HG02840 (cell line): ENCODE data around the gene PPY.
"Not testable (repeated sequence)": the region's sequence is repeated elsewhere in the genome, so short reads cannot be mapped to it uniquely, and the experiment has no call there.

Source experiments
- ATAC-seq: cut with Tn5 transposase; IDR thresholded peaks from one replicate; pipeline ENCODE4 v1.9.1; 2021; ENCODE audit warnings: mild to moderate bottlenecking, moderate library complexity, moderate number of reproducible peaks; ENCODE audit not compliant: unreplicated experiment, low FRiP score

Gene PPY

DNA sequence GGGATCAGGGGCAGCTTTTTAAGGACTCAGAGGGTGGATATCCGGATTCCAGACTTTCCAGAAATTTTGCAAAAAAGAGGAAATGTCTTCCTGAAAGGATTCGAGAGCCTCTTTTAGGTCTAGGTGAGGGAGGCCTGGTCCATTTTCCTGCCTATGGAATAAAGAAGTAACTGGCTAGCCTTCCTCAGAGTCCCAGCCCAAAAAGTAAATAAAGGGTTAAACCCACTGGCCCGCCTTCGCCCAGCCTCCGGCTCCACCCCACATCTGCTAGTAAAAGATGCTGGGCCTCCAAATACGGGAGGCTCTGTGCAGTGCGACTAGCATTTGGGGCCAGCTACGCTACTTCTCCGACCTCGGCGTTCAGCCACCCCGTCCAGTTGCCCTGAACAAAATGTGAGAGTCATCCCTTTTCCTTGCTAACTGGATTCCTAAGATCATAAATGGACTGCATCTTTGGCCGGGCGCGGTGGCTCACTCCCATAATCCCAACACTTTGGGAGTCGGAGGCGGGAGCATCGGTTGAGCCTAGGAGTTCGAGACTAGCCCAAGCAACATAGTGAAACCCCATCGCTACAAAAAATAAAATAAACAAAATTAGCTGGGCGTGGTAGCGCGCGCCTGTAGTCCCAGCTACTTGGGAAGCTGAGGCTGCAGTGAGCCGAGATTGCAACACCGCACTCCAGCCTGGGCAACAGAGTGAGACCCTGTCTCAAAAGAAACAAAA lies 34.1 kb downstream of the PPY start:
- ATAC-seq: no peak

DNA sequence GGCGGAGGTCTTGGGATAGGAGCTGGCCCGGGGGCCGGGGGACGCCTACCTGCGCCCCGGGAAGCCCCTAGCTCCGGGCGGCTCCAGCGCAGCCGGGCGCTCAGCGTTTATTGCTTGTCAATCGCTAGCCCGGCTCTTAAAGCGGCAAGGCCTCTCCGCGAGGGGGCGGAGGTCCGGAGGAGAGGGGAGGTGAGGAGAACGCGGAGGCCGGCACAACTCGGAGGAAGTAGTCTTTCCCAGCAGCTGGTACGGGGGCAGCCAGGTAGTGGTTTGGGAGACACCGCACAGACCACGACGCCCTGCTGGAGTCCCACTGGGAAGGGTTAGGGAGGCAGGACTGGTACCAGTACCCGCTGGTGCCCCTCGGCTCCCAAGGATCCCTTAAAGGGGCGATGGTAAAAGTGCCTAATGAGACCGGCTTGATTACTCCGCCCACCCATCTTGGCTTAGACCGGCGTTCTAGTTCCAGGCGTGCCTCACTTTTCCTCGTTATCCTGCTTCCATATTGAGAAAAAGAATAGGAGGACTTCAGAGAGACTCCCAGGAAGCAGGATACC lies 34.8 kb downstream of the PPY start, which contains the start of gene MPP2:
Gene MPP2, minus strand, starts transcription at position 112 of the 557 bp plus-strand sequence. CDS start 3,076 bp downstream, outside the sequence.
- no peak for ATAC-seq

DNA sequence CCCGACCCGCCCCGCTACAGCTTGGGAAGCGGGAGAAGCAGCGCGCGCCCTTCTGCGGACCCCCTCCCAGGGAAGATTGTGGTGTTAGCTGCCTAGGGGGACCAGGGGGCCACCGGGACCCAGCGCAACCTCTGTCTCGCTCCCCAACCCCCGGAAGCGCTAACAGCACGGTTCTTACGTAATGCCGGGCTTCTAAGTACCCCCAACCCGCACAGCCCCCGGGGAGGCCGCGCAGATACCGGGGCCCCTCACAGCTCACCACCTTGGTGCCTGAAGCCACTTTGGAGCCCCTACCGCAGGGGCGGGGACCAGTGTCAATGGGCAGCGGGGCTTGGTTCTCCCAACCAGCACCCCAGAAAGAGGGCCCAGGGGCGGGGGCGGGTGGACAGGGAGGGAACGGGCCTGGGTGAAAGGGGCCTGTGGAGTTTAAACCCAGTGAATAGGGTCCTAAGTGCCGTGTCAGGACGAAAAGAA lies 35.3 kb downstream of the PPY start:
- ATAC-seq: no peak

DNA sequence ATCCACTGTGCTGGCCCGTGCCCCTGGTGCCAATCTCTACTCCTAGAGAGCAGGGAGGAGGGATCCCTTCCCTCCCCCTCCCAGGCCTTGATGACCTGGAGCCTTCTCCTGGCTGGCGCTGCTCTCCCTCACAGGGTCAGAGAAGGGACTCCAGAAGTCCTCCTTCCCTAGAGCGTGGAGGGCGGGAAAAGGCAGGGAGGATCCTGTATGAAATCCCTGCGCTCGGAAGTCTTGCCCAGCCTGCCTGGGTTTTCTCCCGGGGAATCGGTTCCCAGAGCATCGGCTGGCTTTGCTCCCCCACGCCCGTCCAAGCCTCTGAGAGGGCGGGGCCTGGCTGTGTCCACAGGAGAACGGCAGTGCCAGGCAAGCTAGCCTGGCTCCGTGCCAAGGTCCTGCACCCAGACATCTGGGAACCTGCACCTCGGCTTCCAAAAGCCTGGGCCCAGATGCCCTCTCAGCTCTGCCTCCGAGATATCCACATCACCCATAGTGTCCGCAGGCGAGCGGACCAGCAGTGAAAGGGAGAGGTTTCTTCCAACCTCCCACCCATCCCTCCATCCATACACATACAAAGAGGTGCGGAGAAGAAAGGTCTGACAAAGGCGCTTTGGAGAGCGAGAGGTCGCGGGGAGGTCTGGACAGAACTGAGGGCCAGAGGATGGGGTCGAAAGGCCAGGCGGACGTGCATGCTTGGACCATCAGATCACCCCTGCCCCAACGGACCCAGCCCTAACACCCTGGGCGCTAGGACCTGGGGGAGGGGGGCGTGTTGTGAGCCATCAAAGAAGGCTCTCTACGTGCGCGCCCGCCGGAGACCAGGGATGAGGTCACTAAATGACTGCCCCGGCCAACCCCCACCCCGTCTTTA lies 36.1 kb downstream of the PPY start:
- ATAC-seq: no peak

DNA sequence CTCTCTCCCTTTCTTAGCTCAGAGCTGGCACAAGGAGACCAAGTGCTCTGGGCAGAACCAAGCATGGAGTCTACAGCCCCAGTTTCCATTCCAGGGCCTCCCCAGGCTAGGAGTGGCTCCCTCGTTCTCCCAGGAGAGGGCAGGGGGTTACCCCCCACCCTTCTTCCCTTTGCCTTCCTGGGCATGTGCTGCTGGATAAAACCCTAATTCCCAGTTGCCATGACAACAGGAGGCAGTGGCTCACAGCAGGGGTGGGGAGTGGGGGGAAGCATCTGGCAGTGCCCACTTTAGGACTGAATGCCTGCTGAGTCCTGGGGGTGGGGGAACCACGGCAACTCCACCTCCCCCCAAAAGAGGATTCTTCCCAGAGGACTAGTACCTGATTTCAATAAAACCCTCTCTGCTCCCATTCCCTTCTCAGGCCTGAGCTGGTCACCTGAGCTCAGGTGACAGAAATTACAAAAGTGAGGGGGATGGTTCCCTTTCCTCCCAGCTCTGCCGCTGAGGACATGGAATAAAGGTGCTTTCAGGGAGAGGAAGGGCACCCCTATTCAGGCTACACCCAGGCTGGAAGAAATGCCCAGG lies 36.8 kb downstream of the PPY start:
- no peak for ATAC-seq

DNA sequence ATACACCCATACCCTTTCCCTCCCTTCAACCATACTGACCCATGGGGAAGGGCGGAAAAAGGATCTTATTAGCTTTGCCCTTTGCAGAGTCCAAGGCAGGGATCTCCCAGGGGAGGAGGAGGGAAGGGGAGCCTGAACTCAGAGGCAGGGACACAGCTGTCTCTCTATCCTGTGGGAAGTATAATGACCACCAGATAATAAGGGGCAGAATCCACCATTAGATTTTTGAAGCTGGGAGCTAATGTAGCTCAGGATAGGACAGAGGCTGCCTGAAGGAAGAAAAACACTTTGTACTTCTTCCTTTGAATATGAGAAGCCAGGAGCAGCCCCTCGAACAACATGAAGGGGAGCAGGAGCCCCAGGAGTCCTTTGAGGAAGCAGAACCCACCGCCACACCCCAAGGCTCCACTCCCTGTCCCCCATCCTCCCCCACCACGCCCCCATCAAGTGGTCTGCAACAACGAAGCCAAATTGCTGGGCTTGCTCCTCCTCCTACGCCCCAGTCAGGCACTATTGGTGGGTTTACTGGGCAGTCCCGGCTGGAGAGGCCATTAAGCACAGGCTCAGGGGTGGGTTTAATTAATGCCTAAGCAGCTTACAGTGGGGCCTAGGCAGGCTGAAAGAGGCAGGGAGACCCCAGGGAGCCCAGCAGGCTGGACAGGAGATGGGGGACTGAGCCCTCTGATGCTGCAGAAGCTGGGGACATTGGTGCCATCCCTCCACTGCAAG lies 40.3 kb downstream of the PPY start:
- ATAC-seq: no peak

DNA sequence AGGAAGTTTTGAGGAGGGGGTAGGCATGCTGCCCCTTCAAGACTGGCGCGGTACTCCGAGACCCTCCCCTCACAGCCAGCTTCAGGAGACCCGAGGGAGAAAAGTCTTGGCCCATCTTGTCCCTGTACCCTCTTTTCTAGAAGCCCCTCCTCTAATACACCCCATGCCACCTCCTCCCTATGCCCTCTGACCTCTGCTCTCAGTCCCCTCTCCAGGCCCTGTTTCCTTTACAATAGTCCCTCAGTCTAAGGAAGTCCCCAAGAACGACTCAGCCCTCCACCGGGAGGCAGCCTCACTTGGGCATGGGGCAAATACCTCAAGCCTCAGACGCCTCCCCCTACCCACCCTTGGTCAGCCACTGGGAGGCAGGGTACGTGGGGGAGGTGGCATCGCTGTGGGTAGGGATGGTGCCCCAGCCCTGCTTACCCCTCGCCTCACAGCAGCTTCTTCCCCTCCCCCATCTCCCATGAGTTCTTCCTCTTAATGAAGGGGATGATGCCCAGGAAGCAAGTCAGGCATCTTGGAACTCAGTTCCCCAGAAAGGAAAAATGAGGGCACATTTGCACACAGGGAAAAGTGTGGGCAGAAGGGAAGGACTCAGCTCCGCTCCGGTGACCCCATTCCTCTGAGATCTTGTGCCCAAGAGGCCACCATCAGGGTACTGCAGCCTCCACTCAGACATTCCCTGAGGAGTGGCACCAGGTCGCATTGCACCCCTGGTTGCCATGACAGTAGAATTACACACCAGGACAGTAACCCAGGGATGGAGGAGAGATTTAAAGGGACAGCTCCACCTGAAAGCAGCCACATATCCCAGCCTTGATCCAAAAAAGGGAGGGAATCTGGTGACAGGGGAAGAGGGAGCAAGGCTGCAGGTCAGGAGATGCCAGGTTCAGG lies 41.2 kb downstream of the PPY start:
- no peak for ATAC-seq

DNA sequence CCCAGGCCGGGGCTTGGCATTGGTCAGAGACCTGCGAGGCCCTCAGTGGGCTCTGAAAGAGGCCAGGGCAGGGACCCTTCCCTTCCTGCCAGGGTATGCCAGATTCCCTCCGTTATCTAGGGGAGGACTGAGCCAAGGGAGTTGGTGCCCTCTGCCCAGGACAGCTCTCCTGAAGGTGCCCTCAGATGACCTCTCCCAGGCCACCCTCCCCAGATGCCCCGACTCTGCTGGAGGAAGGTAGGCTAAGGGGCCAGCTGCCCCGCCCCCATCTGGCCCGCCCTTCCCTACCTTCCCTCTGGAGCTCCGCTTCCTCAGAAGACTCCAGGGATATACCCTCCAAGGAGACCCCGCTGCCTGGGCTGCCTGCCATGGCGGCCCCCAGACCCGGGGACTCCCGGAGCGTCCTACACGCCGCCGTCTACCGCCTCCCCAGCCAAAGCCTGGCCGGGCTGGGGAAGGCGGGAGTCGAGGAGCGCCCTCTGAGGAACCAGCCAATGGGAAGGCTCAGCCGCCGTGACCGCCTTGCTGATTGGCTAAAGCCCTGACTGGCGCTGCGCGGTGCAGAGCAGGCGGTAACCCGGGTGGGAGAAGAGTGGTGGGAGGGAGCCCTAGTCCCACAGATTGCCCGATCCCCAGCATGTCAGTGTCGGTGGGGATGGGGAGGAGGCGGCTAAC lies 42.0 kb downstream of the PPY start:
- no peak for ATAC-seq

DNA sequence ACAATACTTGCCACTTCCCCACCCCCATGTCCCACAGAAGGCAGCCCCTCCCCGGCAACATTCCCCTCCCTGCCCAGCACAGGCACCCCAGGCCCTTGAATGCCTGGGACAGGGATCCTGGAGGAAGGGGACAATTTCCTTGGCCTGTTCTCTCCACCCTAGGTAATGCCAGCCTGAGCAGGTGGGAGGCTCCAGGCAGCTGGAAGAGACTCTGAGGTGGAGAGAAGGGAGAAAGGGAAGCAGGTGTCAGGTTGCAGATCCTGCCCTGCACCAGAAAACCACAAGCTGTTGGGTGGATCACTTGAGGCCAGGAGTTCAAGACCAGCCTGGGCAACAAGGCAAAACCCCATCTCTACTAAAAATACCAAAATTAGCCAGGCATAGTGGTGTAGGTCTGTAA lies 43.8 kb downstream of the PPY start:
- ATAC-seq: no peak

DNA sequence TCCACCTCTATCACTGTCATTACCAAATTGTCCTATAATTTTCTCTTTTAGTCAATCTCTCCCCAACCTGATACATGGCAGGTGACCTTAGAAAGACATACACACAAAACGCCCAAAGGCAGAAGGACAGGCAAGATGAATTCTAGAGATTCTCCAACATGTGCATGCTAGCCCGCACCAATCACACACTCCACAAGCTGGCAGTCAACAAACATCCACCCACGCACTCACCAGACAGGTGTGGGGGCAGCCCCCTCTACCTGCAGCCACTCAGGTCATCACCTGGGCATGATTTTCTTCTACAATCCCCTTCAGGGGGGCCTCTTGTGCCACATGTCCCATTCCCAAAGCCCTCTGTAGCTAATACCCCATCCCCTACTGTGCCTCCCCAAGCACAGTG lies 44.4 kb downstream of the PPY start:
- no peak for ATAC-seq

DNA sequence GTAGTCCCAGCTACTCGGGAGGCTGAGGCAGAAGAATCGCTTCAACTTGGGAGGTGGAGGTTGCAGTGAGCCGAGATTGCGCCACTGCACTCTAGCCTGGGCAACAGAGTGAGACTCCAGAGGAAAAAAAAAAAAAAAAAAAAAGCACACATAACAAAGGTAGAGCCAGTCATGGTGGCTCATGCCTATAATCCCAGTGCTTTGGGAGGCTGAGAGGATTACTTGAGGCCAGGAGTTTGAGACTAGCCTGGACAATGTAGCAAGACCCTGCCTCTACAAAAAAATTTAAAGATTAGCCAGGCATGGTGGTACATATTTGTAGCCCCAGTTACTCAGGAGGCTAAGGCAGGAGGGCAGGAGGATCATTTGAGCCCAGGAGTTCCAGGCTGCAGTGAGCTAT lies 47.8 kb downstream of the PPY start:
- not testable (repeated sequence) for ATAC-seq

DNA sequence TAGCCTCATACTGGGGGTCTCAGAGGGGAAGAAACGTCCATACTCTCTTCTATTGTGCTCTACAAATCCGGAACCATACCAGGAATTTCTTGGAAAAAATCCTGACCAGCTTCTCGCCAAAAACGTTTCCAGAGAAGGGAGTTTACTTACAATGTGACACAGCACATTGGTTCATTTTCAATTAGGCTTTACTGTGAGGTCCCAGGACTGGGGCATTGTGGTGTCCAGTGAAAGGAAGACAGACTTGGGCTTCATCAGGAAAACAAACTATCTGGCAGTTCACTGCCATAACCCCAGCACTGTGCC lies 49.7 kb downstream of the PPY start:
- no peak for ATAC-seq

DNA sequence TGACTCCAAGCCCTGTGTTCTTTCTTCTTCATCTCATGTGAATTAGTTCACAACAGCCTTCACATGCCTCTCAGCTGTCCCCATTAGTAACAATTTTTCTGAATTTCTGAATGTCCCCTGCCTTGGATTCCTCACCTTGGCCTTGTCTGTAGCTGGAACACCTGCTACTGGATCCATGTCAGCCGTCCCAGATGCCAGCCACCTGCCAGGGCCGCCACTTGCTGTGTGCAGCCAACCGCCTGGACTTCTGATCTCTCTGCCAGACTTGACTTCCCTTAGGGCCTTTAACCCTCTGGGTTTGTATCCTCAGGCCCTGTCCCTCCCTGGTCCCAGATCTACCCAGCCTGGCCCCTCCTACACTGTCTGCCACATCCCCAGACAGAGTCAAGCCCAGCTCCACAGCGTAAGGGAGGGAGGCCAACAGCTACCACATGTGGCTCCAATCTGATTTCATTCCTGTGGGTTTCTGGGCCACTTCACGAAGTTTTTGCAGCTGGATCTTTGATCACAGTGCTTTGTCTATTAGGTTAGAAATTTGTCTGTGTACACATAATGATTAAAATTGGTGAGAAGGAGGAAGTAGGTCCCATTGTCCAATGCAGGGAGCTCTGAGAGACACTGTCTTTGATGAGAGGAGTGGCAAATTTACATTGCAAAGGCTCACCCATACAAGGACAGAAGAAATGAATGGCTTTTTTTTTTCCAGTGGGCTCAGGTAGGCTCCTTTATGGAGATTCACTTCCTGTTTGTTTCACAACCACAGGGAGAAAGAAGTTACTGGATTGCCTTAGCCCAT lies 50.2 kb downstream of the PPY start:
- no peak for ATAC-seq
